Neural cell (in vitro differentiated cells): ENCODE results near the gene TBC1D19. TPM values are rescaled to one million over a fixed set of nuclear protein-coding genes. Genes with fewer than 3 reads are reported as not detected.

Source experiments
- H2AFZ ChIP-seq: fragments of 200-600, 300-800 bp; sonication (generic), shearing (Covaris generic); 2 replicates; pipeline ENCODE4 v1.6.0; 2014; ENCODE audit warnings: low read depth, mild to moderate bottlenecking, antibody characterized with exemption, low read length, moderate library complexity
- H3F3A ChIP-seq: fragments of 200-600 bp; shearing (Covaris generic); 2 replicates; pipeline ENCODE4 v1.6.1; 2016; ENCODE audit warnings: mild to moderate bottlenecking, moderate library complexity, mixed read lengths, antibody characterized with exemption, low read length; ENCODE audit not compliant: insufficient read depth, poor library complexity, severe bottlenecking
- H3K27ac ChIP-seq: fragments of 200-600, 300-800 bp; sonication (generic), shearing (Covaris generic); 2 replicates; pipeline ENCODE4 v1.5.1; 2014; ENCODE audit warnings: mild to moderate bottlenecking, low read length, moderate library complexity
- H3K27me3 ChIP-seq: fragments of 300-800, 200-600 bp; sonication (generic), shearing (Covaris generic); 2 replicates; pipeline ENCODE4 v1.6.0; 2014; ENCODE audit warnings: mild to moderate bottlenecking, low read depth, low read length, moderate library complexity; ENCODE audit not compliant: insufficient read depth
- H3K36me3 ChIP-seq: fragments of 300-800, 200-600 bp; sonication (generic), shearing (Covaris generic); 2 replicates; pipeline ENCODE4 v1.5.1; 2014; ENCODE audit warnings: mild to moderate bottlenecking, antibody characterized with exemption, low read length, moderate library complexity; ENCODE audit not compliant: insufficient read depth
- H3K4me2 ChIP-seq: fragments of 300-800, 200-600 bp; sonication (generic), shearing (Covaris generic); 2 replicates; pipeline ENCODE4 v1.6.0; 2014; ENCODE audit warnings: mild to moderate bottlenecking, low read length
- H3K4me3 ChIP-seq: fragments of 300-800, 200-600 bp; sonication (generic), shearing (Covaris generic); 2 replicates; pipeline ENCODE4 v1.5.1; 2014; ENCODE audit warnings: mild to moderate bottlenecking, low read length, moderate library complexity
- H3K79me2 ChIP-seq: fragments of 200-600 bp; shearing (Covaris generic); replicated peaks from 2 replicates; pipeline ENCODE4 v1.6.0; 2014; ENCODE audit warnings: mild to moderate bottlenecking, low read length, moderate library complexity; ENCODE audit not compliant: insufficient read depth
- H3K9ac ChIP-seq: fragments of 300-800, 200-600 bp; sonication (generic), shearing (Covaris generic); 2 replicates; pipeline ENCODE4 v1.6.1; 2016; ENCODE audit warnings: mild to moderate bottlenecking, low read length, mixed read lengths
- H3K9me2 ChIP-seq: fragments of 200-600 bp; shearing (Covaris generic); 2 replicates; pipeline ENCODE4 v1.6.1; 2016; ENCODE audit warnings: mild to moderate bottlenecking, low read length, mixed read lengths; ENCODE audit not compliant: insufficient read depth
- H3K9me3 ChIP-seq: fragments of 200-600, 300-800 bp; sonication (generic), shearing (Covaris generic); 2 replicates; pipeline ENCODE4 v1.6.1; 2016; ENCODE audit warnings: mild to moderate bottlenecking, mixed run types, low read length, moderate library complexity, mixed read lengths
- H4K20me1 ChIP-seq: fragments of 200-600 bp; shearing (Covaris generic); 2 replicates; pipeline ENCODE4 v1.6.1; 2016; ENCODE audit warnings: mild to moderate bottlenecking, mixed run types; ENCODE audit not compliant: insufficient read depth
- CTCF ChIP-seq: fragments of 450-650 bp; IDR thresholded peaks from 2 replicates; pipeline ENCODE4 v1.5.1; 2014; ENCODE audit warnings: antibody characterized with exemption, mild to moderate bottlenecking, moderate library complexity; ENCODE audit not compliant: poor library complexity, severe bottlenecking
- EP300 ChIP-seq: fragments of 450-650 bp; conservative IDR thresholded peaks from 2 replicates; pipeline ENCODE4 v1.6.1; 2014; ENCODE audit warnings: antibody characterized with exemption, mild to moderate bottlenecking, moderate library complexity; ENCODE audit not compliant: poor library complexity, severe bottlenecking
- EZH2 ChIP-seq: fragments of 200-600, 300-800 bp; shearing (Covaris generic), sonication (generic); IDR thresholded peaks from 2 replicates; pipeline ENCODE4 v1.6.1; 2014; ENCODE audit warnings: antibody characterized with exemption, low read length, borderline replicate concordance, mild to moderate bottlenecking; ENCODE audit not compliant: insufficient read depth, poor library complexity, severe bottlenecking
- MXI1 ChIP-seq: fragments of 450-650 bp; conservative IDR thresholded peaks from 2 replicates; pipeline ENCODE4 v1.6.1; 2014; ENCODE audit warnings: antibody characterized with exemption, mild to moderate bottlenecking; ENCODE audit not compliant: poor library complexity, severe bottlenecking
- POLR2AphosphoS5 ChIP-seq: IDR thresholded peaks from 2 replicates; pipeline ENCODE4 v1.6.1; 2012
- RAD21 ChIP-seq: fragments of 450-650 bp; conservative IDR thresholded peaks from 2 replicates; pipeline ENCODE4 v1.6.1; 2014; ENCODE audit warnings: antibody characterized with exemption, mild to moderate bottlenecking, moderate library complexity
- REST ChIP-seq: IDR thresholded peaks from 2 replicates; pipeline ENCODE4 v1.6.1; 2012; ENCODE audit warnings: borderline replicate concordance
- SMC3 ChIP-seq: fragments of 450-650 bp; conservative IDR thresholded peaks from 2 replicates; pipeline ENCODE4 v1.6.1; 2014; ENCODE audit warnings: antibody characterized with exemption, mild to moderate bottlenecking, moderate library complexity; ENCODE audit not compliant: poor library complexity
- TAF1 ChIP-seq: IDR thresholded peaks from 2 replicates; pipeline ENCODE4 v1.6.1; 2012; ENCODE audit warnings: low read depth
- polyA plus RNA-seq: library from polyadenylated mRNA; depleted of rRNA; stranded (reverse); fragments of >200 nt; gene quantifications from 2 replicates; pipeline ENCODE4 v1.2.3, GENCODE V29; 2014

The TBC1D19 gene
- polyA plus RNA-seq, 1 donor from 2014 or later = 23.1 TPM

GRCh38 chr4:26731351-26732035 lies 147.6 kb downstream of the TBC1D19 start:
- H3K9ac ChIP-seq = no peak overlapping the region
- no peaks in the 10 kb centered on the region for H4K20me1 ChIP-seq
- no peaks in the 10 kb centered on the region for H3K9me2 ChIP-seq
- H3K27me3 ChIP-seq = no peaks in the 10 kb centered on the region
- H3K4me2 ChIP-seq = no peak overlapping the region
- H3K79me2 ChIP-seq = no peaks in the 10 kb centered on the region
- no peak overlapping the region for H3K4me3 ChIP-seq
- H3K36me3 ChIP-seq = peaks cover 3% of the 10 kb centered on the region
- H3F3A ChIP-seq = no peaks in the 10 kb centered on the region
- H3K9me3 ChIP-seq = no peaks in the 10 kb centered on the region
- TF ChIP-seq CTCF (no peak), EP300 (no peak), MXI1 (no peak)
- no peak overlapping the region for H3K27ac ChIP-seq
- no peak overlapping the region for H2AFZ ChIP-seq

- Histone ChIP-seq H3K79me2 (no peaks in the 10 kb centered on the region), H3K9ac (no peak overlapping the region), H3K27ac (no peak overlapping the region), H3K4me3 (no peak overlapping the region), H3K27me3 (no peaks in the 10 kb centered on the region), H3F3A (no peaks in the 10 kb centered on the region), H4K20me1 (no peaks in the 10 kb centered on the region), H2AFZ (no peak overlapping the region), H3K4me2 (no peak overlapping the region), H3K9me3 (no peaks in the 10 kb centered on the region), H3K9me2 (no peaks in the 10 kb centered on the region), H3K36me3 (no peaks in the 10 kb centered on the region)
- TF ChIP-seq RAD21 (no peak), CTCF (no peak), REST (no peak), TAF1 (no peak), EZH2 (no peak), POLR2AphosphoS5 (no peak), EP300 (no peak), MXI1 (no peak), SMC3 (no peak)
These were observed 148.5 kb downstream of the TBC1D19 start for GRCh38 chr4:26732356-26732755.
